ENCODE data around the gene CARD19. TPM values are rescaled to one million over a fixed set of nuclear protein-coding genes. Genes with fewer than 3 reads are reported as not detected.

Gene CARD19
- total RNA-seq, 1 experiment from 2014 or later: 54.5 TPM

DNA sequence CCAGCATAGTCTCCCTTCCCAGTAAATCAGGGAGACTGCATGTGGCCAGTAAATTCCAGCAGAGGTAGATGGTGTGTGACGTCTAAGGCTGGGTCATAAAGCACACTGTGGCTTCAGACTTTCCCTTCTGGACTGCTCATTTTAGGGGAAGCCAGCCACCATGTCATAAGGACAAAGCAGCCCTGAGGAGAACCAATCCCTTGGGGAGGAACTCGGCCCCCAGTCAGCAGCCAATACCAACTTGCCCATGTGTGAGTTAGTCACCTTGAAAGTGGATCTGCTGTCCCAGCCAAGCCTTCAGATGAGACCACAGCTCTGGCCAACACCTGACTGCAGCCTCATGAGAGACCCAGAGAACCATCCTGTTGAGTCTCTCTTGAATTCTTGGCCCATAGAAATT is 52.7 kb downstream of the CARD19 start:
- H3K4me2 ChIP-seq (ENCODE audit: low read length): no peak overlapping the region
- ChIA-PET CTCF (no interaction called here), RAD21 (ENCODE audit: low non-redundant PET in 1 of 2, low total read pairs in 2 of 2, uncharacterized antibody in 2 of 2, unreplicated experiment in 2 of 2) (no interaction called here), POLR2A (no interaction called here)
- no peak overlapping the region for H3K27ac ChIP-seq (ENCODE audit: low read depth, low read length)
- no peak for DNase-seq (ENCODE audit: low read depth, low spot score)
- no peaks in the 10 kb centered on the region for H4K20me1 ChIP-seq (ENCODE audit: insufficient read depth)
- no peak overlapping the region for H2AFZ ChIP-seq (ENCODE audit: low read depth, low read length, poor library complexity, severe bottlenecking)
- no peaks in the 10 kb centered on the region for H3K27me3 ChIP-seq (ENCODE audit: insufficient read depth, low read length)
- no peaks in the 10 kb centered on the region for H3K36me3 ChIP-seq (ENCODE audit: control insufficient read depth in 1 of 2, insufficient read depth in 2 of 2, low read length in 2 of 2)
- no peaks in the 10 kb centered on the region for H3K9me2 ChIP-seq (ENCODE audit: insufficient read depth)
- no peaks in the 10 kb centered on the region for H3K79me2 ChIP-seq (ENCODE audit: insufficient read depth, low read length)
- no peak for ATAC-seq
- intact Hi-C loops (cut with micrococcal nuclease): no loop called here
- peaks cover 0 to 6% of the 10 kb centered on the region in 2 experiments; a peak in 1 of 4 replicates for H3K9me3 ChIP-seq (ENCODE audit: control insufficient read depth in 1 of 2, insufficient read depth in 1 of 2, low read depth in 1 of 2, low read length in 2 of 2)
- no TSS peak for BruUV-seq (replicated peaks)
- no peak overlapping the region for H3K9ac ChIP-seq (ENCODE audit: low read length)
- peaks cover 8 to 11% of the 10 kb centered on the region in 2 experiments for H3K4me1 ChIP-seq (ENCODE audit: control insufficient read depth in 1 of 2, insufficient read depth in 2 of 2, low read length in 2 of 2)
- H3K4me3 ChIP-seq (replicated peaks in 1 of 2; ENCODE audit: low read depth in 1 of 2, low read length in 2 of 2): no peak overlapping the region
- TF ChIP-seq CEBPB (IDR thresholded peaks at IDR 0.05; ENCODE audit: low read depth) (no peak), ZNF274 (IDR thresholded peaks at IDR 0.05; ENCODE audit: low read depth, low read length) (no peak), SRF (IDR thresholded peaks at IDR 0.05; ENCODE audit: low read depth) (no peak), JUND (IDR thresholded peaks at IDR 0.05) (no peak), FOSL1 (IDR thresholded peaks at IDR 0.05; ENCODE audit: low read depth) (no peak), RAD21 (IDR thresholded peaks at IDR 0.05; ENCODE audit: low read depth) (no peak), ZFX (IDR thresholded peaks at IDR 0.05) (no peak), POLR2A (IDR thresholded peaks at IDR 0.05; ENCODE audit: borderline replicate concordance, extremely low read depth, insufficient read depth, insufficient read length) (no peak), ELF1 (IDR thresholded peaks at IDR 0.05; ENCODE audit: borderline replicate concordance, low read depth) (no peak), CBX3 (IDR thresholded peaks at IDR 0.05; ENCODE audit: low read depth) (no peak), SIN3A (IDR thresholded peaks at IDR 0.05; ENCODE audit: low read depth) (no peak)
- TF ChIP-seq, protein P1, sequence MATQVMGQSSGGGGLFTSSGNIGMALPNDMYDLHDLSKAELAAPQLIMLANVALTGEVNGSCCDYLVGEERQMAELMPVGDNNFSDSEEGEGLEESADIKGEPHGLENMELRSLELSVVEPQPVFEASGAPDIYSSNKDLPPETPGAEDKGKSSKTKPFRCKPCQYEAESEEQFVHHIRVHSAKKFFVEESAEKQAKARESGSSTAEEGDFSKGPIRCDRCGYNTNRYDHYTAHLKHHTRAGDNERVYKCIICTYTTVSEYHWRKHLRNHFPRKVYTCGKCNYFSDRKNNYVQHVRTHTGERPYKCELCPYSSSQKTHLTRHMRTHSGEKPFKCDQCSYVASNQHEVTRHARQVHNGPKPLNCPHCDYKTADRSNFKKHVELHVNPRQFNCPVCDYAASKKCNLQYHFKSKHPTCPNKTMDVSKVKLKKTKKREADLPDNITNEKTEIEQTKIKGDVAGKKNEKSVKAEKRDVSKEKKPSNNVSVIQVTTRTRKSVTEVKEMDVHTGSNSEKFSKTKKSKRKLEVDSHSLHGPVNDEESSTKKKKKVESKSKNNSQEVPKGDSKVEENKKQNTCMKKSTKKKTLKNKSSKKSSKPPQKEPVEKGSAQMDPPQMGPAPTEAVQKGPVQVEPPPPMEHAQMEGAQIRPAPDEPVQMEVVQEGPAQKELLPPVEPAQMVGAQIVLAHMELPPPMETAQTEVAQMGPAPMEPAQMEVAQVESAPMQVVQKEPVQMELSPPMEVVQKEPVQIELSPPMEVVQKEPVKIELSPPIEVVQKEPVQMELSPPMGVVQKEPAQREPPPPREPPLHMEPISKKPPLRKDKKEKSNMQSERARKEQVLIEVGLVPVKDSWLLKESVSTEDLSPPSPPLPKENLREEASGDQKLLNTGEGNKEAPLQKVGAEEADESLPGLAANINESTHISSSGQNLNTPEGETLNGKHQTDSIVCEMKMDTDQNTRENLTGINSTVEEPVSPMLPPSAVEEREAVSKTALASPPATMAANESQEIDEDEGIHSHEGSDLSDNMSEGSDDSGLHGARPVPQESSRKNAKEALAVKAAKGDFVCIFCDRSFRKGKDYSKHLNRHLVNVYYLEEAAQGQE (IDR thresholded peaks at IDR 0.05; ENCODE audit: low read depth): no peak
- TF ChIP-seq, protein P2, sequence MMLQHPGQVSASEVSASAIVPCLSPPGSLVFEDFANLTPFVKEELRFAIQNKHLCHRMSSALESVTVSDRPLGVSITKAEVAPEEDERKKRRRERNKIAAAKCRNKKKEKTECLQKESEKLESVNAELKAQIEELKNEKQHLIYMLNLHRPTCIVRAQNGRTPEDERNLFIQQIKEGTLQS (IDR thresholded peaks at IDR 0.05): no peak
